GM12874 (cell line): Measurements from ENCODE around the gene FBXL17.

Source experiments
- TF ChIP-seq, protein P1 (sequence below): IDR thresholded peaks from 2 replicates; pipeline ENCODE4 v1.5.1; 2011; ENCODE audit warnings: low read depth, mild to moderate bottlenecking, control low read depth, low read length, moderate library complexity; ENCODE audit not compliant: insufficient read depth

Gene FBXL17

GRCh38 chr5:107853031-107853430 lies 528.9 kb downstream of the FBXL17 start:
- TF ChIP-seq, protein P1, sequence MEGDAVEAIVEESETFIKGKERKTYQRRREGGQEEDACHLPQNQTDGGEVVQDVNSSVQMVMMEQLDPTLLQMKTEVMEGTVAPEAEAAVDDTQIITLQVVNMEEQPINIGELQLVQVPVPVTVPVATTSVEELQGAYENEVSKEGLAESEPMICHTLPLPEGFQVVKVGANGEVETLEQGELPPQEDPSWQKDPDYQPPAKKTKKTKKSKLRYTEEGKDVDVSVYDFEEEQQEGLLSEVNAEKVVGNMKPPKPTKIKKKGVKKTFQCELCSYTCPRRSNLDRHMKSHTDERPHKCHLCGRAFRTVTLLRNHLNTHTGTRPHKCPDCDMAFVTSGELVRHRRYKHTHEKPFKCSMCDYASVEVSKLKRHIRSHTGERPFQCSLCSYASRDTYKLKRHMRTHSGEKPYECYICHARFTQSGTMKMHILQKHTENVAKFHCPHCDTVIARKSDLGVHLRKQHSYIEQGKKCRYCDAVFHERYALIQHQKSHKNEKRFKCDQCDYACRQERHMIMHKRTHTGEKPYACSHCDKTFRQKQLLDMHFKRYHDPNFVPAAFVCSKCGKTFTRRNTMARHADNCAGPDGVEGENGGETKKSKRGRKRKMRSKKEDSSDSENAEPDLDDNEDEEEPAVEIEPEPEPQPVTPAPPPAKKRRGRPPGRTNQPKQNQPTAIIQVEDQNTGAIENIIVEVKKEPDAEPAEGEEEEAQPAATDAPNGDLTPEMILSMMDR: no peak

DNA sequence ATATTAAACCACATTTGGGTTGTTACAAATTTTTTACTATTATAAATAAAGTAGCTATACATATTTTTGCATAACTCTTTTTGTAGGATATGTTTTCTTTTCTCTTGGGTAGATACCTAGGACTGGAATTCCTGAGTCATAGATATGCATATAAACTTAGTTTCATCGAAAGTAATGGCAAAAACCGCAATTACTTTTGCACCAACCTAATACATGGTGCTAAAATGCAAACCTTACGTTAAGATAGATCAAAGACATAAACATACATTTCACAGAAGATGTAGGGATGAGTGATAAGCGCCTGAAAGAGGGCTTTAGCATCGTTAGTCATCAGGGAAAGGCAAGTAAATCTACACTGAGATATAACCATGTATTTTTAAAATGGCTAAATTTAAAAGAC lies 532.8 kb downstream of the FBXL17 start:
- TF ChIP-seq, protein P1: no peak

DNA sequence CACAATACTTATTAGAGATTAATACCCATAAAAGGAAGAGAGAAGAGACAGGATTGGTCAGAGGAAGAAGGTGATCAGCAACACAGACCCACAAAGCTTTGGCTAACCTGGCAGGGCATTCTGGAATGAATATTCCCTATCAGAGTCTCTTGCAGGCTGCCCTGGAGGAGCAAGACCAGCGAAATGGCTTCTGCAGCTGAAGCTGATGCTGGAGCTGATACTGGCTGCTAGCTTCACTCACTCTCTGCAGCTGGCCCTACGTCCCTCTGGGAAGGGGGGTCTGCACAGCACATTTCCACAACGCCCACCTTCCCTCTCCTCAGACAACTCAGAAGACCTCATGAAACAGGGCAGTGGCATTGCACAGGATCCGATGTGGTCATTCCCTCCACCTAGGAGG lies 541.3 kb downstream of the FBXL17 start:
- TF ChIP-seq, protein P1: no peak

DNA sequence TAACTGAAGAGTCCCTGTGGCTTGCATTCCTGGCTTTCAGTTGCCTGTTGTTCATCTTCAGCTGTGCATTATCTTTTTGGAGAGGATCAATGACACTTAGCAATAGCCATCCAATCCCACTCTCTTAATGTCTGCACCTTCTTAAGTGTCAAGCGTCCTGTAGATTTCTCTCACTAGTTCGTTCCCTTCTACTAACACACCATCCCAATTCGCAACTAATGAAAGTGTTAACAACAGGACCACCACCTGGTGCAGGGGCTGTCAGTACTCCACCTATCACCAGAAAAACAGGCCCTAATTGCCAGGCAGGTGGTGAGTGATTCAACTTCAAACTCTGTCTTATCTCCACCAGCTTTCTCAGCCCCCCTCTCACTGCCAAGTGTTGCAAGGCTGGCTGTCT lies 541.7 kb downstream of the FBXL17 start:
- TF ChIP-seq, protein P1: no peak

GRCh38 chr5:107835096-107835495 lies 546.8 kb downstream of the FBXL17 start:
- TF ChIP-seq, protein P1: no peak

GRCh38 chr5:107832746-107833145 lies 549.2 kb downstream of the FBXL17 start:
- TF ChIP-seq, protein P1: no peak

- TF ChIP-seq, protein P1: no peak
Observed at GRCh38 chr5:107831612-107832395, 550.1 kb downstream of the FBXL17 start.
